ENCODE data around the gene SMIM38.

Gene SMIM38

DNA sequence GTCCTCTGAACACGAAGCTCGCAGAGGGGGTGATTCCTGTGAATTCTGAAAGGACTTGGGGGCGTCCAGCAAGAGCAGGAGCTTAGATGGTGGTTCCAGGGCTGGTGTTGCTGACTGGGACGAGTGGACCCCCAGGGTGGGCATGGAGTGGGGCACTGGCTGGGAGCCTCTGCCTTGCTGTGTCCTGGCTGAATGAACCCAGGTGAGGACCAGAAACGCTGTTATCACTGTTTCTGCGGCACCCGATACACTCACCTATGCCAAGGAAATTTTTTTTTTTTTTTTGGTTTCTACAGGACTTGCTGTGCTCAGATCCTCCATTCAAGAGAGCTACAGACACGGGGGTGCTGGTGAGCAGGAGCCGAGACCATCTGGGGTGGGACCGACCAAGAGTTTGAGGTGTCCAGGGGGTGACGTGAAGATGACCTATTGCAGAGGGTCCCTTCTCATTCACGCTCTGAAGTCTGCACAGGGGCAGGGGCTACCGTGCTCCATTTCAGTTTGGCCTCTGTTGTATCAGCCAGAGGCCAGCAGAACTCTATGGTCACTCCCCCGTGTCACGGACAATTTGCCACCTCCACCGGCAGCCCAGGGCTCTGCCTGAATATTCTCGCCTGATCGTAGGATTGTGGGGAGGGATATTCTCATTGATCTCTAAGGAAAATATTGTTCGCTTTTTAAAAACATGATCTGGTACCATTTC, 3.6 kb downstream of the SMIM38 start:
- no peak for DNase-seq (ENCODE audit: low read depth, low spot score)

- no peak for DNase-seq (ENCODE audit: low read depth, low spot score)
Observed at GRCh38 chr11:69160296-69161116, 4.8 kb downstream of the SMIM38 start.

GRCh38 chr11:69161117-69161407, 5.3 kb downstream of the SMIM38 start:
- DNase-seq (ENCODE audit: low read depth, low spot score): no peak

DNA sequence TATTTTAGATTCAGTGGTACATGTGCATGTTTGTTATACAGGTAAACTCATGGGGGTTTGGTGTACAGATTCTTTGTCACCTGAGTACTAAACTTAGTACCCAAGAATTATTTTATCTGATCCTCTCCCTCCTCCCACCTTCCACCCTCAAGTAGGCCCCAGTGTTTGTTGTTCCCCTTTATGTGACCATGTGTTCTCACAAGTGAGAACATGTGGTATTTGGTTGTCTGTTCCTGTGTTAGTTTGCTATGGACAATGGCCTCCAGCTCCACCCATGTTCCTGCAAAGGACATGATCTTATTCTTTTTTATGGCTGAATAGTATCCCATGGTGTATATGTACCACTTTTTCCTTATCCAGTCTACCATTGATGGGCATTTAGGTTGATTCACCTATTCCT, 6.8 kb downstream of the SMIM38 start:
- no peak for DNase-seq (ENCODE audit: low read depth, low spot score)

- DNase-seq (ENCODE audit: low read depth, low spot score): no peak
Observed at GRCh38 chr11:69163842-69164241, 8.1 kb downstream of the SMIM38 start.

- DNase-seq (ENCODE audit: low read depth, low spot score): no peak
Observed at GRCh38 chr11:69164824-69165223, 9.1 kb downstream of the SMIM38 start.

- no peak for DNase-seq (ENCODE audit: low read depth, low spot score)
Observed at GRCh38 chr11:69165775-69166174, 10.0 kb downstream of the SMIM38 start.

- peak; percentile 35 for DNase-seq (ENCODE audit: low read depth, low spot score)
Observed at GRCh38 chr11:69166218-69167115, 10.7 kb downstream of the SMIM38 start.

- DNase-seq (ENCODE audit: low read depth, low spot score): no peak
Observed at GRCh38 chr11:69167130-69167915, 11.6 kb downstream of the SMIM38 start.

- DNase-seq (ENCODE audit: low read depth, low spot score): no peak
Observed at GRCh38 chr11:69167916-69168691, 12.4 kb downstream of the SMIM38 start.

GRCh38 chr11:69169479-69169878, 13.7 kb downstream of the SMIM38 start:
- no peak for DNase-seq (ENCODE audit: low read depth, low spot score)

GRCh38 chr11:69170704-69171103, 15.0 kb downstream of the SMIM38 start:
- DNase-seq (ENCODE audit: low read depth, low spot score): no peak

GRCh38 chr11:69171476-69172240, 15.9 kb downstream of the SMIM38 start:
- no peak for DNase-seq (ENCODE audit: low read depth, low spot score)

DNA sequence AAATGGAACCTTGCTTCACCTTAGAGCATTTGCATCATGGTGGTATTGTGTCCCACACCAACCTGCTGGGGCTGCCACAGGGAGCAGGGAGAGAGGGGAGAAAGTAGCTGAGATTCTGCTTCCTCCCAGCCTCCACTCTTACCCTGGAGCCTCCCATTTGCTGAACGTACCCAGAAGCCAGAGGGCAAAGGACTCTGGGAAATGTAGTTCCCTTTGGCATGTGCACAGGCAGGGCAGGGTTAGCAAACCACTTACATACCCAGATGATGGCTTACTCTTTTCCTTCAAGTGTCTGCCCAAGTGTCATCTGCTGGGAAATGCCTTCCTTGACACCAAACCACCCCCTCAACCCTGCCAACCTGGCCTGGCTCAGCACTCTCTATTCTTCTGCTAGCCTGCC, 16.9 kb downstream of the SMIM38 start:
- no peak for DNase-seq (ENCODE audit: low read depth, low spot score)

GRCh38 chr11:69173331-69173730, 17.6 kb downstream of the SMIM38 start:
- DNase-seq (ENCODE audit: low read depth, low spot score): no peak

DNA sequence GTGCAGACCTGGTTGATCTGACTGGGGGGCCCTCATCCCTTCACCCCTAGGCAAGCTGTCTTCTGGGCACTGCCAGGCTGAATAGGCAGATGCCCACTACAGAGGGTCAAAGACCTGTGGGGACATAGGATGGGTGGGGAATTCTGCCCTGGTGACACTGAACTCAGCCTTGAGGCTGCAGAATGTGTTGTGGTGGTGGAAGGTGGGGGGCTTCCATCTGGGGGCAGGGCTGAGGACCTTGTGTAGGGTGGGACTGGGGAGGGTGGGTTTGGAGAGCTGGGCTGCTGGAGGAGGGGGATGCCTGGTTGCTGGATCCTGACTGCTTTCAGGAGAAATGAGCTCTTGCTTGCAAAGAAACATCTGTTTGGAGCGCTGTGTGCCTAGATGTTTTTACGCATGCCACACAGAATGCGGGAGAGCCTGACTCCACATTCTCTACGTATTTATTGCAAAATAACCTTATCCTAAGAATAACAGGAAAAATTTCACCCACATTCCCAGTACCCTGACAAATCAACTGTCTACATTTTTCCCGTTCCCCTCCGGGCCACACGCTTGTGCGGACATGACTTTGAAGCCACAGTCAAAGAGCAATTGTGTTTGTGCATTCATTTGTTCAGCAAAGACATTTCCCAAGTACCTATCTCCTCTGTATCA, 18.3 kb downstream of the SMIM38 start:
- no peak for DNase-seq (ENCODE audit: low read depth, low spot score)

GRCh38 chr11:69174841-69175240, 19.1 kb downstream of the SMIM38 start:
- no peak for DNase-seq (ENCODE audit: low read depth, low spot score)

DNA sequence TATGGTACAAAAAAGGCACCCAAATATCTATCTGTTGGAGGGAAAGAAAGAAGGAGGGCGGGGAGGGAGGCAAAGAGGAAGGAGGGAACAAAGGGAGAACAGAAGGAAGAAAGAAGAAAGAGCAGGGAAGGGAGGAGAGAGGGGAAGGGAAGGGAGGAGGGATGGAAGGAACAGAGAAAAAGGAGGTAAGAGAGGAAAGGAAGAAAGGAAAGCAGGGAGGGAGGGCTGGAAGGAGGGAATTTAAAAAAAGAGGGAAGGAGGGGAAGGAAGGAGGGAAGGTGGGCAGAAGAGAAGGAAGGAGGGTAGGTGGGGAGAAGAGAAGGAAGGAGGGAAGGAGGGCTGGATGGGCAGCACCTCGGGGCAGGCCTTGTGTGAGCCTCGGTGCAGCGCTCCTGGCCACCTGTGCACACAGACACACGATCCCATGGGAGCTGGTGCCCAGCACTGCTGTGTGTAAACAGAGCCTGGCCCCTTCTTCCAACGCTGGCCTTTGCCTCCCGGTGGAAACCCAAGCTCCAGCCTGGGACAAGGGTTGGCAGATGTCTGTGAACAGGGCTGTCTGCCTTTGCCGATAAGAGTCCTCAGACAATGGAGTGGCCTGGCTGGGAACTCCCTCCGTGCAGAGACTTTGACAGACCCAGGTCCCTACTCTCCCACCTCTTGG, 23.2 kb downstream of the SMIM38 start:
- no peak for DNase-seq (ENCODE audit: low read depth, low spot score)

GRCh38 chr11:69180226-69180625, 24.5 kb downstream of the SMIM38 start:
- no peak for DNase-seq (ENCODE audit: low read depth, low spot score)

Data from iPS DF 19.7 (cell line).